ENCODE measurements around the gene CCDC13. TPM values are rescaled to one million over a fixed set of nuclear protein-coding genes. Genes with fewer than 3 reads are reported as not detected.

CCDC13 gene
- total and polyA plus RNA-seq, 2 donors (not counting 3 experiments of a cell fraction or from before 2014, with no cell fraction given): 0.36 to 0.82 TPM

DNA sequence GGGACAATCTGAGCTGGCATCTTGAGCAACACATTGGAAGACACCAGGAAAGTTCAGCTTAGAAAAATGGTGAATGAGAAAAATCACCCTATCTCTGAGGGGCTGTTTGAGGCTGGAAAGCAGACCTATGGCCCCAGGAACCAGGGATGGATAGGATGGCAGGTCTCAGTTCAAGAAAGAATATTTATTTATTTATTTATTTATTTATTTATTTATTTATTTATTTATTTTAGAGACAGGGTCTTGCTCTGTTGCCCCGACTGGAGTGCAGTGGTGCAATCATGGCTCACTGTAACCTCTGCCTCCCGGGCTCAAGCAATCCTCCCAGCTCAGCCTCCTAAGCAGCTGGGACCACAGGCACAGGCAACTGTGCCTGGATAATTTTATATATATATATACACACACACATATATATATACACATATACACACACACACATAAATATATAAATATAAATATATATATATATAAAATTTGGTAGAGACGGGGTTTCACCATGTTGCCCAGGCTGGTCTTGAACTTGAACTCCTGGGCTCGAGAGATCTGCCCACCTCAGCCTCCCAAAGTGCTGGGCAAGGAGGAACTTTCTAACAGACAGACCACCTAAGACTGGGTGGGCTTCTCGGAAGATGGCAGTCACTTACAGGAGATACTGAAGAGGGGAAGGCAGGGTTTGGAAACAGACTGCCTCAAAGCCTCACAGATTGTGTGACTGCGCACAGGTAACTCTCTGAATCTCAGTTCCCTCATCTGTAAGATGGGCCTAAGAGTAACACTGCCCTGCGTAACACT is 29.7 kb downstream of the CCDC13 start:
- Histone ChIP-seq H4K20me1 (replicated peaks; ENCODE audit: control insufficient read depth, extremely low read depth, insufficient read depth, low read length) (no peaks in the 10 kb centered on the region), H3K27me3 (ENCODE audit: control insufficient read depth in 2 of 2, insufficient read depth in 2 of 2, low read length in 2 of 2) (no peaks in the 10 kb centered on the region), H3K9me1 (replicated peaks; ENCODE audit: control insufficient read depth, extremely low read depth, insufficient read depth, low read length) (no peaks in the 10 kb centered on the region), H3K36me3 (ENCODE audit: control insufficient read depth in 2 of 2, extremely low read depth in 1 of 2, insufficient read depth in 2 of 2, low read length in 2 of 2) (no peaks in the 10 kb centered on the region), H3K4me2 (ENCODE audit: insufficient read depth, low read length) (no peak overlapping the region), H3K27ac (ENCODE audit: insufficient read depth, low read depth, low read length) (no peak overlapping the region), H3K4me3 (replicated peaks in 1 of 3; ENCODE audit: insufficient read depth in 1 of 3, low read depth in 1 of 3, low read length in 3 of 3) (no peak overlapping the region), H3K79me2 (ENCODE audit: control insufficient read depth, insufficient read depth, low read length) (no peaks in the 10 kb centered on the region), H3K9ac (replicated peaks; ENCODE audit: extremely low read depth, insufficient read depth, low read length) (no peak overlapping the region), H2AFZ (ENCODE audit: low read depth, low read length) (no peak overlapping the region), H3K4me1 (ENCODE audit: control insufficient read depth, extremely low read depth, insufficient read depth, low read length) (no peaks in the 10 kb centered on the region), H3K9me3 (replicated peaks; ENCODE audit: control insufficient read depth, insufficient read depth, low read length) (no peaks in the 10 kb centered on the region)
- dilution Hi-C loops (cut with MboI; ENCODE audit: extremely low pct_ligation_motif_present, low sequenced_read_pairs) (no loop called here), intact Hi-C loops (cut with micrococcal nuclease) (no loop called here)
- FAIRE-seq (no peak), DNase-seq (ENCODE audit: low read depth, low spot score) (no peak)
- TF ChIP-seq POLR2AphosphoS5 (IDR thresholded peaks at IDR 0.05; ENCODE audit: insufficient read depth, low read depth, low read length) (no peak), POLR2A (IDR thresholded peaks at IDR 0.05; ENCODE audit: low read depth, low read length) (no peak), JUN (IDR thresholded peaks at IDR 0.05; ENCODE audit: borderline replicate concordance, insufficient read depth, insufficient read length, low read depth) (no peak), EZH2 (IDR thresholded peaks at IDR 0.05; ENCODE audit: borderline replicate concordance, low read depth, low read length, severe bottlenecking) (no peak), GATA2 (IDR thresholded peaks at IDR 0.05; ENCODE audit: insufficient read depth, insufficient read length, low read depth, low read length) (no peak), FOS (IDR thresholded peaks at IDR 0.05; ENCODE audit: borderline replicate concordance, insufficient read depth, low read length) (no peak), MYC (IDR thresholded peaks at IDR 0.05; ENCODE audit: low read depth, low read length) (no peak)
- TF ChIP-seq, protein P1, sequence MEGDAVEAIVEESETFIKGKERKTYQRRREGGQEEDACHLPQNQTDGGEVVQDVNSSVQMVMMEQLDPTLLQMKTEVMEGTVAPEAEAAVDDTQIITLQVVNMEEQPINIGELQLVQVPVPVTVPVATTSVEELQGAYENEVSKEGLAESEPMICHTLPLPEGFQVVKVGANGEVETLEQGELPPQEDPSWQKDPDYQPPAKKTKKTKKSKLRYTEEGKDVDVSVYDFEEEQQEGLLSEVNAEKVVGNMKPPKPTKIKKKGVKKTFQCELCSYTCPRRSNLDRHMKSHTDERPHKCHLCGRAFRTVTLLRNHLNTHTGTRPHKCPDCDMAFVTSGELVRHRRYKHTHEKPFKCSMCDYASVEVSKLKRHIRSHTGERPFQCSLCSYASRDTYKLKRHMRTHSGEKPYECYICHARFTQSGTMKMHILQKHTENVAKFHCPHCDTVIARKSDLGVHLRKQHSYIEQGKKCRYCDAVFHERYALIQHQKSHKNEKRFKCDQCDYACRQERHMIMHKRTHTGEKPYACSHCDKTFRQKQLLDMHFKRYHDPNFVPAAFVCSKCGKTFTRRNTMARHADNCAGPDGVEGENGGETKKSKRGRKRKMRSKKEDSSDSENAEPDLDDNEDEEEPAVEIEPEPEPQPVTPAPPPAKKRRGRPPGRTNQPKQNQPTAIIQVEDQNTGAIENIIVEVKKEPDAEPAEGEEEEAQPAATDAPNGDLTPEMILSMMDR (IDR thresholded peaks at IDR 0.05; ENCODE audit: extremely low read depth in 1 of 2, insufficient read depth in 1 of 2, low read depth in 1 of 2, low read length in 2 of 2): no peak
- TF ChIP-seq, protein P2, sequence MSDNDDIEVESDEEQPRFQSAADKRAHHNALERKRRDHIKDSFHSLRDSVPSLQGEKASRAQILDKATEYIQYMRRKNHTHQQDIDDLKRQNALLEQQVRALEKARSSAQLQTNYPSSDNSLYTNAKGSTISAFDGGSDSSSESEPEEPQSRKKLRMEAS (IDR thresholded peaks at IDR 0.05; ENCODE audit: insufficient read depth, insufficient read length): no peak
- ChIA-PET CTCF (interaction anchor here (0.6 to 6.9 kb wide), 18 partner anchors 8 to 513 kb away, joined by 3 to 61 read pairs (median 4); no protein-coding TSS in a partner anchor), POLR2A (no interaction called here)
- BruUV-seq (replicated peaks): no TSS peak

Data from endothelial cell of umbilical vein (primary cell).